Measurements from ENCODE around the gene HES5. TPM values are rescaled to one million over a fixed set of nuclear protein-coding genes. Genes with fewer than 3 reads are reported as not detected.

HES5 gene
- total and polyA plus RNA-seq, 2 of the 4 experiments (the other 2 are of a cell fraction): not detected

- WGBS, 2 experiments (ENCODE audit: extremely low coverage in 2 of 2, insufficient read length in 1 of 2): 100% methylated on average over 13 of the region's 26 CpGs; no CpG with 5 or more reads in 1 of the 2 experiments
Observed at GRCh38 chr1:2518528-2518927, 11.5 kb downstream of the HES5 start.

More at GRCh38 chr1:2518528-2518927, 11.5 kb downstream of the HES5 start:
- Histone ChIP-seq H3K14ac (replicated peaks; ENCODE audit: low read depth, low read length) (no peak overlapping the region), H3K23ac (ENCODE audit: low read depth, low read length) (no peak overlapping the region), H3K4me3 (ENCODE audit: insufficient read depth, low read depth, low read length) (no peak overlapping the region), H3K4ac (ENCODE audit: low read depth, low read length) (no peak overlapping the region), H4K20me1 (ENCODE audit: insufficient read depth, low read length) (peaks cover 24% of the 10 kb centered on the region), H3K18ac (ENCODE audit: low read depth, low read length) (no peak overlapping the region), H3K9ac (ENCODE audit: low read depth, low read length) (no peak overlapping the region), H3K9me1 (ENCODE audit: insufficient read depth, low read length) (peaks cover 7% of the 10 kb centered on the region), H4K91ac (ENCODE audit: insufficient read depth, low read depth, low read length) (no peak overlapping the region), H2AK9ac (replicated peaks; ENCODE audit: low read depth, low read length, poor library complexity) (no peak overlapping the region), H3K79me1 (ENCODE audit: low read depth in 1 of 2, low read length in 2 of 2) (peaks cover 7 to 29% of the 10 kb centered on the region in 2 experiments), H2AFZ (replicated peaks; ENCODE audit: low read length, poor library complexity) (no peak overlapping the region), H3K9me3 (ENCODE audit: control insufficient read depth, insufficient read depth, low read length) (no peaks in the 10 kb centered on the region), H3K27me3 (ENCODE audit: control insufficient read depth, insufficient read depth, low read length) (no peaks in the 10 kb centered on the region), H3K36me3 (ENCODE audit: control insufficient read depth, insufficient read depth, low read length) (peaks cover 71% of the 10 kb centered on the region), H3K4me1 (ENCODE audit: control insufficient read depth, insufficient read depth, low read length) (peaks cover 4% of the 10 kb centered on the region), H4K5ac (ENCODE audit: low read depth, low read length) (no peak overlapping the region), H3K56ac (ENCODE audit: extremely low read depth, insufficient read depth, low read length) (no peak overlapping the region), H4K8ac (ENCODE audit: low read depth in 2 of 2, low read length in 2 of 2) (no peak overlapping the region), H2AK5ac (ENCODE audit: low read depth, low read length) (no peak overlapping the region), H2BK15ac (ENCODE audit: low read depth, low read length) (no peak overlapping the region), H3K27ac (ENCODE audit: insufficient read depth, low read length) (no peak overlapping the region), H2BK20ac (ENCODE audit: low read depth, low read length) (no peak overlapping the region), H2BK5ac (ENCODE audit: low read depth, low read length, poor library complexity, severe bottlenecking) (no peak overlapping the region), H3K4me2 (ENCODE audit: low read depth, low read length) (no peak overlapping the region), H2BK120ac (ENCODE audit: low read depth, low read length) (no peak overlapping the region)
- CTCF ChIA-PET: no interaction called here
- BruUV-seq (replicated peaks): no TSS peak
- in situ Hi-C loops (cut with MboI; ENCODE audit: low sequenced_read_pairs) (no loop called here), intact Hi-C loops (cut with micrococcal nuclease) (no loop called here), dilution Hi-C loops (cut with HindIII; ENCODE audit: low sequenced_read_pairs, unreplicated experiment) (no loop called here)
- ATAC-seq (ENCODE audit: low read depth) (no peak), DNase-seq (no peak)
- POLR2A ChIA-PET (ENCODE audit: unreplicated experiment): no interaction called here
- TF ChIP-seq, protein P1, sequence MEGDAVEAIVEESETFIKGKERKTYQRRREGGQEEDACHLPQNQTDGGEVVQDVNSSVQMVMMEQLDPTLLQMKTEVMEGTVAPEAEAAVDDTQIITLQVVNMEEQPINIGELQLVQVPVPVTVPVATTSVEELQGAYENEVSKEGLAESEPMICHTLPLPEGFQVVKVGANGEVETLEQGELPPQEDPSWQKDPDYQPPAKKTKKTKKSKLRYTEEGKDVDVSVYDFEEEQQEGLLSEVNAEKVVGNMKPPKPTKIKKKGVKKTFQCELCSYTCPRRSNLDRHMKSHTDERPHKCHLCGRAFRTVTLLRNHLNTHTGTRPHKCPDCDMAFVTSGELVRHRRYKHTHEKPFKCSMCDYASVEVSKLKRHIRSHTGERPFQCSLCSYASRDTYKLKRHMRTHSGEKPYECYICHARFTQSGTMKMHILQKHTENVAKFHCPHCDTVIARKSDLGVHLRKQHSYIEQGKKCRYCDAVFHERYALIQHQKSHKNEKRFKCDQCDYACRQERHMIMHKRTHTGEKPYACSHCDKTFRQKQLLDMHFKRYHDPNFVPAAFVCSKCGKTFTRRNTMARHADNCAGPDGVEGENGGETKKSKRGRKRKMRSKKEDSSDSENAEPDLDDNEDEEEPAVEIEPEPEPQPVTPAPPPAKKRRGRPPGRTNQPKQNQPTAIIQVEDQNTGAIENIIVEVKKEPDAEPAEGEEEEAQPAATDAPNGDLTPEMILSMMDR (conservative IDR thresholded peaks at IDR 0.05; ENCODE audit: low read depth, low read length): no peak
- TF ChIP-seq BHLHE40 (IDR thresholded peaks at IDR 0.05; ENCODE audit: low read depth, low read length) (no peak), CEBPB (IDR thresholded peaks at IDR 0.05; ENCODE audit: low read depth, low read length) (no peak), CHD1 (IDR thresholded peaks at IDR 0.05; ENCODE audit: low read depth, low read length) (no peak), MXI1 (IDR thresholded peaks at IDR 0.05; ENCODE audit: borderline replicate concordance, low read depth, low read length) (no peak), NFE2L2 (IDR thresholded peaks at IDR 0.05; ENCODE audit: low read depth, low read length) (no peak)
